A549 (cell line): Measurements from ENCODE around the gene NTM. TPM values are rescaled to one million over a fixed set of nuclear protein-coding genes. Genes with fewer than 3 reads are reported as not detected.

ENCODE experiments used
- ATAC-seq, 2 experiments: fragments of 200-7000 bp in 1 of 2; fragments of >200 bp in 1 of 2; cut with Nextera tagmentation in 1 of 2; cut with Tn5 transposase in 1 of 2; 3 replicates each; pipeline versions ENCODE4 v1.8.0 to v1.9.1; 2018 to 2020; ENCODE audit warnings: mild to moderate bottlenecking in 1 of 2, moderate library complexity in 1 of 2
- CTCF ChIA-PET: fragments of 300-600 bp; sonication (Branson Sonifier 250); formaldehyde crosslinking; extraction: SDS; loops from one replicate; lab custom pipeline; 2021; ENCODE audit warnings: antibody characterized with exemption, inconsistent platforms; lab: Yijun Ruan, JAX
- POLR2A ChIA-PET: fragments of 350-600 bp; formaldehyde crosslinking; extraction: SDS; loops from one replicate; lab custom pipeline; 2021; ENCODE audit warnings: antibody characterized with exemption, inconsistent platforms; lab: Yijun Ruan, JAX
- DNase-seq, 2 experiments: peaks; one replicate each; pipeline versions ENCODE4 v3.0.0 to v3.0.0-alpha.2; 2011 to 2016; ENCODE audit warnings: low read depth in 1 of 2, low spot score in 1 of 2
- FAIRE-seq: peaks from 2 replicates; lab custom pipeline; 2011; peaks lifted over from hg19 to GRCh38; lab: Jason Lieb, UNC
- H3K27ac ChIP-seq, 2 experiments: fragments of >200 bp; sonication (Bioruptor Twin); formaldehyde crosslinking; 3 replicates each; pipeline ENCODE4 v1.5.1; 2016 to 2017
- H3K4me1 ChIP-seq: fragments of >200 bp; sonication (Bioruptor Twin); formaldehyde crosslinking; 3 replicates; pipeline ENCODE4 v1.6.1; 2016
- H3K4me2 ChIP-seq: fragments of >200 bp; sonication (Bioruptor Twin); formaldehyde crosslinking; 3 replicates; pipeline ENCODE4 v1.6.1; 2016
- H3K4me3 ChIP-seq: fragments of >200 bp; sonication (Bioruptor Twin); formaldehyde crosslinking; 3 replicates; pipeline ENCODE4 v1.5.1; 2016
- H3K9me3 ChIP-seq: fragments of >200 bp; sonication (Bioruptor Twin); formaldehyde crosslinking; 3 replicates; pipeline ENCODE4 v1.6.1; 2016
- CHD2 ChIP-seq: fragments of 150-350 bp; IDR thresholded peaks from 2 replicates; pipeline ENCODE4 v1.6.1; 2014; ENCODE audit warnings: low read length; ENCODE audit not compliant: partially characterized antibody
- CHD4 ChIP-seq: fragments of 200-600 bp; sonication (generic); IDR thresholded peaks from 2 replicates; pipeline ENCODE4 v1.6.1; 2016; ENCODE audit warnings: antibody characterized with exemption, mild to moderate bottlenecking, borderline replicate concordance
- EHMT2 ChIP-seq: fragments of 200-600 bp; sonication (generic); IDR thresholded peaks from 2 replicates; pipeline ENCODE4 v1.6.1; 2016; ENCODE audit warnings: antibody characterized with exemption, low read depth, mild to moderate bottlenecking, moderate library complexity
- EP300 ChIP-seq, 2 experiments: fragments of >200 bp; sonication (Bioruptor Twin); formaldehyde crosslinking; IDR thresholded peaks; 2 replicates in 1 of 2; 3 replicates in 1 of 2; pipeline ENCODE4 v1.6.1; 2016 to 2017
- ESRRA ChIP-seq: fragments of 150-350 bp; IDR thresholded peaks from 2 replicates; pipeline ENCODE4 v1.6.1; 2014; ENCODE audit warnings: mild to moderate bottlenecking, low read length, borderline replicate concordance
- FOSB ChIP-seq: fragments of 250-450 bp; sonication (Bioruptor Pico); IDR thresholded peaks from 2 replicates; pipeline ENCODE4 v1.5.0; 2020; ENCODE audit warnings: mild to moderate bottlenecking, moderate library complexity
- HEYL ChIP-seq: fragments of 250-450 bp; sonication (Bioruptor Pico); IDR thresholded peaks from 2 replicates; pipeline ENCODE4 v1.8.0; 2021; ENCODE audit warnings: mild to moderate bottlenecking, moderate library complexity
- KDM1A ChIP-seq: fragments of 200-600 bp; sonication (generic); IDR thresholded peaks from 2 replicates; pipeline ENCODE4 v1.6.1; 2016; ENCODE audit warnings: low read depth, mild to moderate bottlenecking
- MAFK ChIP-seq: fragments of 450-650 bp; IDR thresholded peaks from 2 replicates; pipeline ENCODE4 v1.6.1; 2014; ENCODE audit not compliant: partially characterized antibody
- NFE2L2 ChIP-seq: fragments of 150-350 bp; conservative IDR thresholded peaks from 2 replicates; pipeline ENCODE4 v1.6.1; 2014; ENCODE audit warnings: low read length
- PHF8 ChIP-seq: fragments of 200-600 bp; sonication (generic); IDR thresholded peaks from 2 replicates; pipeline ENCODE4 v1.6.1; 2016; ENCODE audit warnings: low read depth, mild to moderate bottlenecking, antibody characterized with exemption, moderate library complexity, borderline replicate concordance
- POLR2AphosphoS2 ChIP-seq: conservative IDR thresholded peaks from 2 replicates; pipeline ENCODE4 v1.6.1; 2012; ENCODE audit warnings: low read length, improper control_type of control experiment, inconsistent platforms
- RAD21 ChIP-seq, 2 experiments: fragments of >200 bp in 1 of 2; sonication (Bioruptor Twin) in 1 of 2; formaldehyde crosslinking in 1 of 2; IDR thresholded peaks in 1 of 2; conservative IDR thresholded peaks in 1 of 2; 2 replicates in 1 of 2; 3 replicates in 1 of 2; pipeline ENCODE4 v1.6.1; 2012 to 2018; ENCODE audit warnings: inconsistent platforms in 1 of 2
- RCOR1 ChIP-seq: fragments of 150-350 bp; IDR thresholded peaks from 2 replicates; pipeline ENCODE4 v1.6.1; 2014; ENCODE audit warnings: antibody characterized with exemption, low read length, low read depth
- RFX5 ChIP-seq: fragments of 450-650 bp; IDR thresholded peaks from 2 replicates; pipeline ENCODE4 v1.7.1; 2014; ENCODE audit warnings: antibody characterized with exemption, mild to moderate bottlenecking, moderate library complexity
- SMC3 ChIP-seq: fragments of >200 bp; sonication (Bioruptor Twin); formaldehyde crosslinking; IDR thresholded peaks from 3 replicates; pipeline ENCODE4 v1.6.1; 2018; ENCODE audit warnings: inconsistent platforms
- SREBF2 ChIP-seq: fragments of 450-650 bp; IDR thresholded peaks from 2 replicates; pipeline ENCODE4 v1.6.1; 2014; ENCODE audit warnings: mild to moderate bottlenecking, moderate library complexity
- TP53 ChIP-seq: fragments of 250-450 bp; sonication (Bioruptor Pico); IDR thresholded peaks from 2 replicates; pipeline ENCODE4 v1.5.0; 2021; ENCODE audit warnings: mild to moderate bottlenecking, moderate library complexity
- ZFP36 ChIP-seq: fragments of 450-650 bp; IDR thresholded peaks from 2 replicates; pipeline ENCODE4 v1.6.1; 2014; ENCODE audit warnings: borderline replicate concordance; ENCODE audit not compliant: partially characterized antibody
- ZSCAN20 ChIP-seq: fragments of 250-450 bp; sonication (Bioruptor Pico); IDR thresholded peaks from 2 replicates; pipeline ENCODE4 v1.8.0; 2022; ENCODE audit warnings: mild to moderate bottlenecking, moderate library complexity
- WGBS: methylation state at CpG from one replicate; pipeline ENCODE4 v1.1.6; 2017; ENCODE audit errors: missing lambda C conversion rate; 5-methylcytosine and 5-hydroxymethylcytosine counted together
- polyA plus RNA-seq, 4 experiments: library from polyadenylated mRNA; depleted of rRNA in 3 of 4; stranded (reverse); fragments of >200 nt; fragmentation: RNase III in 1 of 4; extraction: RNeasy Plus Mini Kit Qiagen cat#74134 plus additional on column Dnase treatment in 1 of 4; gene quantifications; 2 replicates in 3 of 4; 3 replicates in 1 of 4; pipeline ENCODE4 v1.2.3, GENCODE V29; 2011 to 2017
- TF ChIP-seq, protein P1 (sequence below): IDR thresholded peaks from 2 replicates; pipeline ENCODE4 v1.6.1; 2012
- TF ChIP-seq, protein P2 (sequence below): fragments of >200 bp; sonication (Bioruptor Twin); formaldehyde crosslinking; IDR thresholded peaks from 2 replicates; pipeline ENCODE4 v1.6.1; 2016
- TF ChIP-seq, protein P3 (sequence below): fragments of 250-450 bp; sonication (Bioruptor Pico); IDR thresholded peaks from 2 replicates; pipeline ENCODE4 v1.5.0; 2020; ENCODE audit warnings: low read depth, mild to moderate bottlenecking, moderate library complexity
- TF ChIP-seq, protein P4 (sequence below): fragments of 250-450 bp; sonication (Bioruptor Pico); IDR thresholded peaks from 2 replicates; pipeline ENCODE4 v1.5.0; 2021; ENCODE audit warnings: mild to moderate bottlenecking, moderate library complexity, borderline replicate concordance

NTM gene
- polyA plus RNA-seq, 2 of the 4 experiments (the other 2 are of a cell fraction) = not detected

DNA sequence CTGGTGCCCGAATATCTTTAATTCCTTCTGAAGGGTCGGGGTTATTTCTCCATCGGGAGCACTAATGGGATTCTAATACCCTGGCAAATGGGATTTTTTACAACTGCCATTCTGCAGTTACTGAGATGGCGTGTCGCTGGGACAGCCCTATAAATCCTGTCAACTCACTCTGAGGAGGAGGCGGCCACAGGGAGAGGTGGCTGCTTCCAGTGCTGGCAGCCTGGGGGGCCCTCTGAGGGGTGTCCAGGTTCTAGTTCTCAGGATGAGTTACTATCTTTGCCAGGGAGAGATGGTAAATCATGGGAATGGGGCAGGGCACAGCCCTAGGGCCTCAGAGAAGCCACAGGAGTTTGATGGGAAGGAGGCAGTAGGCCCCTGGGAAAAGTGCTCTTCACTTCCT, 135.9 kb downstream of the NTM start:
- DNase-seq = no peak
- FAIRE-seq = no peak
- H3K4me2 ChIP-seq = no peak overlapping the region
- H3K9me3 ChIP-seq = no peaks in the 10 kb centered on the region
- ChIA-PET POLR2A (no interaction called here), CTCF (no interaction called here)
- no peaks in the 10 kb centered on the region for H3K4me1 ChIP-seq
- no peak for ATAC-seq
- TF ChIP-seq HEYL (no peak), PHF8 (no peak), FOSB (CRISPR knock-in tag) (no peak), RFX5 (no peak), RAD21 (conservative IDR thresholded peaks at IDR 0.05 in 1 of 2, IDR thresholded peaks at IDR 0.05 in 1 of 2) (no peak), MAFK (no peak), TP53 (CRISPR knock-in tag) (no peak), ESRRA (no peak), SREBF2 (no peak), ZSCAN20 (CRISPR knock-in tag) (no peak), RCOR1 (no peak), CHD2 (no peak), NFE2L2 (no peak), CHD4 (no peak), EP300 (IDR thresholded peaks at IDR 0.05) (no peak)
- TF ChIP-seq, protein P1, sequence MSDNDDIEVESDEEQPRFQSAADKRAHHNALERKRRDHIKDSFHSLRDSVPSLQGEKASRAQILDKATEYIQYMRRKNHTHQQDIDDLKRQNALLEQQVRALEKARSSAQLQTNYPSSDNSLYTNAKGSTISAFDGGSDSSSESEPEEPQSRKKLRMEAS = no peak
- TF ChIP-seq, protein P2, sequence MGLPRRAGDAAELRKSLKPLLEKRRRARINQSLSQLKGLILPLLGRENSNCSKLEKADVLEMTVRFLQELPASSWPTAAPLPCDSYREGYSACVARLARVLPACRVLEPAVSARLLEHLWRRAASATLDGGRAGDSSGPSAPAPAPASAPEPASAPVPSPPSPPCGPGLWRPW = no peak
- 12% methylated on average over 6 of the region's 6 CpGs for WGBS
- no peak overlapping the region for H3K4me3 ChIP-seq
- H3K27ac ChIP-seq = no peak overlapping the region

DNA sequence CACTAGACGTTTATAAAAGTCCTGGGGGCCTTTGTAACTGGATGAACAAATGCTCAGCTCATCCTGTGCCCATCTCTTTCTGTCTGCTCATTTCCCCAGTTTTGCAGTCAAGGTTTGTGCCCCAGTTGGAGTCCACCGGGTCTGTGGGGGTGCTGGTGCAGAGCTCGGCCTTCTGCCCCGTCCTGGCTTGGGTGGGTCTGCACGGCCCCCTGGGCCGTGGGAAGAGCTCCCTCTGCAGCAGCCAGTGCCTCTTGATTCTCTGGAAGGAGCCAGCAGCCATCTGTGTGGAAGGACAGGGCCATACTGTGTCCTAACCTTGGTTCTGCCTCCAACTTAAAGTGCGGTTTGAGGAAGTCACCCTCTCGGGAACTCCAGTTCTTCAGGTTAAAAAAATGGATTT, 140.2 kb downstream of the NTM start:
- DNase-seq (no peak), FAIRE-seq (no peak), ATAC-seq (no peak)
- no peaks in the 10 kb centered on the region for H3K4me1 ChIP-seq
- 10% methylated on average over 8 of the region's 8 CpGs for WGBS
- POLR2A ChIA-PET = no interaction called here
- H3K27ac ChIP-seq = no peak overlapping the region
- no peak overlapping the region for H3K4me3 ChIP-seq
- no peak overlapping the region for H3K4me2 ChIP-seq
- TF ChIP-seq KDM1A (no peak), ZFP36 (no peak), POLR2AphosphoS2 (no peak), CHD2 (no peak)
- CTCF ChIA-PET = interaction anchor here (1.2 to 4.0 kb wide), 2 partner anchors 446 to 448 kb away, joined by 3 to 13 read pairs; no protein-coding TSS in a partner anchor
- no peaks in the 10 kb centered on the region for H3K9me3 ChIP-seq

DNA sequence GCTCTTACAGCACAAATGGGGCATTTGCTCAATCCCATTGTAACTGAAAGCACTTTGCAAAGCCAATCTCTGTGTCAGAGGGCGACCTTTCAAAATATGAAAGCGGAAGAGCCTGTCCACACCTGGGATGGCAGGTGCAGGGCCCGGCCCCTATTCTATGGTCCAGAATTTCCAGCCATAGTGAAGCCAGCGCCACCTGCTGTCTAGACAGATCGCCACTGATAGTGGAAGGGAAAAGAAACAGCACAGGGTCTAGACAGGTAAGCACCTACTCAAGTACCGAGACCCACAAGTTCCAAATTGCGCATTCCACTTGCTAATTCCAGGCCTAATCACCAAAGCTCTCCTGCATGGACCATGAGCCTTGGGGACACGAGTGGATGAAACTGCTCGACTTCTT, 141.4 kb downstream of the NTM start:
- H3K4me3 ChIP-seq = no peak overlapping the region
- WGBS = 5% methylated on average over 7 of the region's 9 CpGs
- FAIRE-seq (no peak), DNase-seq (peak in 1 of 2 experiments; percentile 9), ATAC-seq (peak in 1 of 2 experiments; percentile 72; a peak in 3 of 6 replicates)
- ChIA-PET POLR2A (no interaction called here), CTCF (interaction anchor here (0.9 to 4.0 kb wide), 4 partner anchors 17 to 465 kb away, joined by 3 to 13 read pairs (median 3); no protein-coding TSS in a partner anchor)
- H3K9me3 ChIP-seq = no peaks in the 10 kb centered on the region
- TF ChIP-seq RAD21 (conservative IDR thresholded peaks at IDR 0.05 in 1 of 2, IDR thresholded peaks at IDR 0.05 in 1 of 2) (peak; percentile 13 to 42; a peak in 2 of 5 replicates), HEYL (no peak), EHMT2 (no peak), TP53 (CRISPR knock-in tag) (no peak), SMC3 (0 out of 3 replicates have a peak, but pooled peaks have one; percentile 7)
- TF ChIP-seq, protein P3, sequence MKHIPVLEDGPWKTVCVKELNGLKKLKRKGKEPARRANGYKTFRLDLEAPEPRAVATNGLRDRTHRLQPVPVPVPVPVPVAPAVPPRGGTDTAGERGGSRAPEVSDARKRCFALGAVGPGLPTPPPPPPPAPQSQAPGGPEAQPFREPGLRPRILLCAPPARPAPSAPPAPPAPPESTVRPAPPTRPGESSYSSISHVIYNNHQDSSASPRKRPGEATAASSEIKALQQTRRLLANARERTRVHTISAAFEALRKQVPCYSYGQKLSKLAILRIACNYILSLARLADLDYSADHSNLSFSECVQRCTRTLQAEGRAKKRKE = no peak
- TF ChIP-seq, protein P4, sequence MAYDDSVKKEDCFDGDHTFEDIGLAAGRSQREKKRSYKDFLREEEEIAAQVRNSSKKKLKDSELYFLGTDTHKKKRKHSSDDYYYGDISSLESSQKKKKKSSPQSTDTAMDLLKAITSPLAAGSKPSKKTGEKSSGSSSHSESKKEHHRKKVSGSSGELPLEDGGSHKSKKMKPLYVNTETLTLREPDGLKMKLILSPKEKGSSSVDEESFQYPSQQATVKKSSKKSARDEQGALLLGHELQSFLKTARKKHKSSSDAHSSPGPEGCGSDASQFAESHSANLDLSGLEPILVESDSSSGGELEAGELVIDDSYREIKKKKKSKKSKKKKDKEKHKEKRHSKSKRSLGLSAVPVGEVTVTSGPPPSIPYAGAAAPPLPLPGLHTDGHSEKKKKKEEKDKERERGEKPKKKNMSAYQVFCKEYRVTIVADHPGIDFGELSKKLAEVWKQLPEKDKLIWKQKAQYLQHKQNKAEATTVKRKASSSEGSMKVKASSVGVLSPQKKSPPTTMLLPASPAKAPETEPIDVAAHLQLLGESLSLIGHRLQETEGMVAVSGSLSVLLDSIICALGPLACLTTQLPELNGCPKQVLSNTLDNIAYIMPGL (CRISPR knock-in tag) = no peak
- no peaks in the 10 kb centered on the region for H3K4me1 ChIP-seq
- no peak overlapping the region for H3K27ac ChIP-seq
- H3K4me2 ChIP-seq = no peak overlapping the region
